HG03571 (cell line): ENCODE data around the gene TMEM117.

Experiments
- ATAC-seq: cut with Tn5 transposase; IDR thresholded peaks from one replicate; pipeline ENCODE4 v1.9.1; 2021; ENCODE audit not compliant: unreplicated experiment

TMEM117 gene

DNA sequence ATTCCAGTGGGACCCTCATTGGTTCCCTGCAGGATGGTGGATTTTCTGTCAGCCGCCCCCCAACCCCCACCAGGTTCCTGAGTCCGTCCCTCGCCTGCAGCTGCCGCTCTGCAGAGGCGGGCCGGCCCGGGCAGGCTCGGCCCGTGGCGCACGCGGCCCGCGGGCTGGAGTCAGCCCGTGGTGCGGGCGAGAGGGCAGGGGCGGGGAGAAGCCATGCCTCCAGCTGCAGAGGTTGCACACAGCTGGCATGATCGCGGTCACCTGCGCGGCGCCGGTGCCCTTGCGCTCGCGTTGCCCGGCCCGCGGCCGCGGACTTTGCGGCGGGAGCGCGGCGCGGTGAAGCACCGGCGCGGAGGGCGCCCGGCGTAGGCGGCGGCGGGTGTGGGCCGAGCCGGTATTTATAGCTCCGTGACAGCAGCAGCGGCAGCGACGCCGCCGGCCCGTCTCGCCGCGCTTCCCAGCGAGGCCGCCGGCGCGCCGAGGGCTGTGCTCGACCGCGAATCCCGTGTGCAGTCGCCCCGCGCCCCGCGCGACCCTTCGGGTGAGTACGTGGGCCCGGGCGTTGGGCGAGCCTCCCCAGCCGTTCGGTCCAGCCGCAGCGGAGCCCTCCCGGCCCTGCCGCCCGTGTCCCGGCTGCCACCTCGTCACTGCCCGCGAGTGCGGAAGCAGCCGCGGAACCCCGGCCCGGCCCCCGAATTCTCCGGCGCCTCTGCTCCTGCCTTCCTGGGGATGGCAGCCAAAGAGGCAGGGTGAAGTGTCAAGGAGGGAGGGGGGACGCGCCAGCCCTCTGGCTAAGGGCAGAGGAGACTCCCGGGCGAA, at the start of gene TMEM117:
Gene TMEM117, plus strand, starts transcription at position 426 of the 819 bp plus-strand sequence.
- ATAC-seq, result peak; percentile 75

- no peak for ATAC-seq
These were observed 48.8 kb upstream of the TMEM117 start for GRCh38 chr12:43786899-43787693.

GRCh38 chr12:43789941-43790340, 45.9 kb upstream of the TMEM117 start:
- no peak for ATAC-seq

GRCh38 chr12:43795716-43796280, 40.1 kb upstream of the TMEM117 start:
- no peak for ATAC-seq

DNA sequence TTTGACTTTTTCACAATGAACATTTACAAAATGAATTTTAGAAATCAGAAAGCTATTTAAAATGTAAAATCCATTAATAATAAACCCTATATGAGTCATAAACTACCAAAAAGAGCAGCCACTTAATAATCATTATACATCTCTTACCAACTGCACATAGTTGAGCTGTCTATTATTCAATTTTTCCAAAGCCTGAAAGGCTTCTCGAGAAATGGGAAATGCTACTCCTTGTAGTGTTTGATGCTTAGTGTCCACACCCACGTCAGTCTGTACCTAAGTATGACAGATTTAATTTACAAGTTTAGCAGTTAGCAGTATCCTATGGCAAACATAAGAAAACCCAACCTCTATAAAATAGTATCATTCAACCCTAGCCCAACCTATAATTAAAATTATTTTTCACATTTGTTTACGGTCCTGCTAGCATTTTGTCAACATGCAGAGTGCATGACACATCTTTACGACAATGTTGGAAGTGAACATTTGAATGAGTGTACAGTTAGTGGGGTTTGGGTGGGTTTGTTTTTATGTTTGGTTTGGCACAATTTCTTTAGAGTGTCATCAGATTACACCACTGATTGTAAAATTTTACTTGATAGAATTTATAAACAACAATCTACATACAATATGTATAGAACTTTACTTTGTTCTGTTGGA, 38.2 kb upstream of the TMEM117 start:
- no peak for ATAC-seq

DNA sequence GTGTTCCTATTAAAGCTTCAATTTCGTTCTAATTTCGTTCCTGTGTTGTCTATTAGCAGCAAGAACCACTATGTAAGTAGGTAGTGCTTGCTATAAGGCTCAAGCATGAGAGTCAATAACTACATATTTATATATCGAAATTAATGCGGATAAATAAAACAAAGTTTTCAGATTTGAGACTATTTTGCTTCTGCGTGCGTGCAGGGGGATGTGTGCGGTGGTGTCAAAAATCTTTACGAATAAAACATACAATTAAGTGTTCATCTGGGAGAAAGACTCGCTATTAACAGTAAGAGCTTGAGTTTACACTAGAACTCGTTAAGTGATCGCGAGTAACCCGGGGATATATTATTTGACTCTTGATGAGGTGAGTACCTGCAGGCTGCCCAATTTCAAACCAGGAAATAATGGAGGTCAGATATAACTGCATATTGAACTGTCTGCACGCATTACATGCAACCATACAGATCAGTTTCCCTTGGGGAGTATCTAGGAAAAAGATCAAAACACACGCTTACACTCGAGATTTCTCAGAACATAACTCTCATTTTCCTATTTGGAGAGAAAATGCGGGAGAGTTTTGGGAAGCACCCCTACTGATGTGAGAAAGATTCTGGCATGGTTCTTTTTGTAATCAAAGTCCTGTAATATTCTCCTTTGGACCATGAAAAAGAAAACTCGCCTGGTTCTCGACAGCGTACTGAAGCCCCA, 30.6 kb upstream of the TMEM117 start:
- no peak for ATAC-seq

DNA sequence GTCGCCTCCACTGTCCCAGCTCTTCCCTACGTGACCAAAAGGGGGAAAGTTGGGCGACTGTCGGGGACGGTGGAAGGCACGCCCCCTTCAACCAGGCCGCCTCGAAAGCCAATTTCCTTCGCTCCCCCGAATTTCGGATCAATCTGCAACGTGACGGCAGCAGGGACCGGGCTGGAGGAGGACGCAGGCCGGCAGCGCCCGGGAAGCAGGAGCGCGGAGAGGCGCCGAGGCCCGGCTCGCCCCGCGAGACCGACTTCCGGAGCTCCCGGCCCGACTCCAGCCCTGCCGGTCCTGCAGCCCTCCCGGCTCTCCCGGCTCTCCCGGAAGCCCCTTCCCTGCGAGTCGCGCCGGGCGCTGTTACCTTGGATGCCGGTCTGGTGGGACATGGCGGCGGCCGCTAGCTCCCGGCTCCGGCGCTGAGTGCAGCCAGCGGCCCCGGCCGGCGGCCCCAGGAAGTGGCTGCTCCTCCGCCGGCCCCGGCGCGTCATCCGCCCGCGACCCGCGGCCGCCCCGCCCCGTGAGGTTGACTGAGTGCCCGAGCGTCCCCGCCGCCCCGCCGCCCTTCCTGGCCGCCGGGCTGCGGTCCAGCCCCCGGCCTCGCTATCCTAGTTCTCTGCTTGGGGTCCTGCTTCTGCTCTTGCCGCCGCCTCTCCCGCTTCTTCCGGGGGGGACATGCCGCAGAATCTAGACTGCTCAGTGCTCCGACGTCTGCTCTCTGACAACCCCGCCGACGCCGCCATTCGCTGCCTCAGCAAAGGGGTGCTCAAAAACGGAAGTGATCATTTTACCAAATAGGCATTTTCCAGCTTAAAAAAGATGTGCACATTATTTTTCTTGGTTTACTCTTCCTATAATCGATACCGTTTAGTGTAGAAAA, 29.8 kb upstream of the TMEM117 start, which contains the start of gene TWF1:
Gene TWF1, minus strand, starts transcription at position 458 of the 877 bp plus-strand sequence. Its CDS starts 72 bp downstream, at position 386.
- ATAC-seq, result peak; percentile 94

- no peak for ATAC-seq
These were observed 29.2 kb upstream of the TMEM117 start for GRCh38 chr12:43806737-43807072.

GRCh38 chr12:43807386-43807785, 28.5 kb upstream of the TMEM117 start:
- ATAC-seq, result no peak

DNA sequence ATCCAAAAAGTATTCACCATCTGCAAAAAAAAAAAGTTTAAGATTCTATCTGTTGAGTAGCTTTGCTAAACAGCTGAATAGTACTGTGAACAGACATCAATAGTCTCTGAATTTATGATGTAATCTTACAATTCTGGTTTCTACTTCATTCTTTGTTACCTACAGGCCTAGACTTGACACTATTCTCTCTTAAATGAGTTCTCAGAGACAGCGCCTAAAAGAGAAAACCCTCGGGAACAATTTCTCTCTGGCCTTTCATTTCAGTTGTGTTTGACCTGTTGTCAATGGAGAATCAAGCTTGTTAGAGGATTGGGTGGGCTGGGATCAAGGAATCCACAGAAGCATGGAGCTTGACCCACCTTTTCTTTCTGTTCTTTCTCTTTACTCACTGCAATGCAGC, 23.8 kb upstream of the TMEM117 start:
- ATAC-seq, result no peak

DNA sequence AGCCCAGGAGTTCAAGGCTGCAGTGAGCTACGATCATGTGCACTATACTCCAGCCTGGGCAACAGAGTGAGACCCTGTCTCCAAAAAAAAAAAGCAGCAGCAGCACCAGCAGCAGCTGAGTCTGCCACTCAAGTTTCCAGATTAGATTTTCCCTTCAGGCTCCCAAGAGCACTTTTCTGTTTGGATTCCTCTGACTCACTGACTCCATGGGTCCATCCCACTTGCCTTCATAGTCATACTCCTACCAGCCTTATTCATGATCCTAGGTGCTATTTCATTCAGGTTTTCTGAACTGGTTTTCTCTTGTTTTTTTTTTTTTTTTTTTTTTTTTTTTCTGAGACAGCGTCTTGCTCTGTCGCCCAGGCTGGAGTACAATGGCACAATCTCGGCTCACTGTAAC, 23.0 kb upstream of the TMEM117 start:
- no peak for ATAC-seq

DNA sequence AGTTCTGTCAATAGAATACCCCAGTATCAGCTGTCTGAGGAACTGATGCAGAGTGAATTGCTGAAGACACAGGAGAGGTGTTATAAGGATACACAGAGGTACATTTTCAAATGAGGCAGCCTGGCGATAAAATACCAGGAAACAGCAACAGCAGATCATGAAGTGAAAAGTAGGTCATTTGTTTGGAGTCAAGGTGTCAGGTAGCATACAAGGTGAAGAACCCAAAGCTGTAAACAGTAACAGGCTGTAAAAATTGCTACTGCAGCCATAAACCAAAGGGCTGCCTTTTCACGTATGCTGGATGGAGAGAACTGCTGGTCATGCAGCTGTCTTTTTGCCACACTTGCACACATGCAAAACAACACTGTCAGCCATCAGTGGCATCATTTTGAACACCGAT, 20.5 kb upstream of the TMEM117 start:
- no peak for ATAC-seq

- no peak for ATAC-seq
These were observed 19.7 kb upstream of the TMEM117 start for GRCh38 chr12:43816168-43816567.

DNA sequence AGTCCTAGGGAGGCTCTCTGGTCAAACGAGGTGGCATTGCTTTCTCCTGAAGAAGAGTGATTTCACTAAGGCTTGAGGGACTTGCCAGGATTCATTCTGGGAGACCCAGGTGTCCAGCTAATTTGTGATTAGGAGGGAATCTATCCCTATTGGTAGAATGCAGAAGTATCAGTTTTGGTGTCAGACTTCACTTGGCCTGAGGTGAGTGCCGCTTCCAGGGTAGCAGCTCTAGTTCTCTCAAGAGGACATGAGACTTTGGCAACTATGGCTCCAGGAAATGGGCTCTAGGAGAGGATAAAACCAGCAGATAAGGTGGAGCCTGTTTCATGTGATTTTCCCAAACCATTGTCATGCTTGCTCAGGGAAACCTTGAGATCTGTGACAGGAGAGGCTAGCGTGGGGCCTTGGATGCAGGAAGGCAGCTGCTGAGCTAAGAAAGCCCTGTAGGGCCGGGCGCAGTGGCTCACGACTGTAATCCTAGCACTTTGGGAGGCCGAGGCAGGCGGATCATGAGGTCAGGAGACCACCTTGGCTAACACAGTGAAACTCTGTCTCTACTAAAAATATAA, 11.6 kb upstream of the TMEM117 start:
- ATAC-seq, result no peak

DNA sequence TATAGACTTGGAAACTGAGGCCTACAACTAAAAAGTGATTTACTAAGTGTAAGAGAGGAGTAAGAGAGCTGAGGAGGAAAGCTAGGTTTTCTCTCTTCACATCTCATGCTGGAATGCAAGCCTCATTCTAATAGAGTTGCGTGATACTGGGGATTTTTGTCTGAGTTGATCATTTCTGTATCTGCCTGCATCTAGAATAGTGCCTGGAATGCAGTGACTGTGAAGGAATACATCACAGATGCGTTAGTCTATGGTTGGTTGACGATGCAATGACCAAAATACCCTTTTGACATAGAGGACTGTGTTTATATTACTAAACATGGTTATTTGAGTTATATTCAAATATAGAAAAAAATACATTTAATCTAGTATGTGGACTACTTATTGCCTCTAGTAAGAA, 9.2 kb upstream of the TMEM117 start:
- no peak for ATAC-seq

- ATAC-seq, result no peak
These were observed 8.8 kb upstream of the TMEM117 start for GRCh38 chr12:43827093-43827492.

GRCh38 chr12:43832463-43833168, 3.3 kb upstream of the TMEM117 start:
- ATAC-seq, result no peak

DNA sequence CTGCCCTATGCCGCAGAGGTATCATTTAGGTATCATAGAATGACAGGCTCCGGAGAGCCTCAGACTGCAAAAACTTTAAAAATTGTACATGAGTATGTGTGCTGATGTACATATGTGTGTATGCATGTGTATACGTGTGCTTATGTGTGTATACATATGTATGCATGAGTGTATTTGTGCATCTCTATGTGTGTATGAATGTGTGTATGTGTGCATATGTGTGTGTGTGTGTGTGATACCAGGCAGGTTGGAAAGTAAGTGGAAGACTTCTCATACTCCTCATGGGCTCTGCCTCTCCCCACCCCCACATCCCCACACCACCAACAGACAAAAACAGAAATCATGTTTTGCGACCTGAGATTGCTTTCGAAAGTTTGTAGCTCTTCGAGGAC, 621 bp upstream of the TMEM117 start:
- peak; percentile 2 for ATAC-seq

- peak; percentile 19 for ATAC-seq
These were observed 651 bp downstream of the TMEM117 start for GRCh38 chr12:43836475-43836989.
